ENCODE data around the gene ARL5C. TPM values are rescaled to one million over a fixed set of nuclear protein-coding genes. Genes with fewer than 3 reads are reported as not detected.

ARL5C gene
- total and polyA plus RNA-seq, 2 donors (not counting 1 experiment from before 2014, with no cell fraction given): not detected

- CTCF ChIA-PET: interaction anchor here (0.7 kb wide), 1 partner anchor 14 kb away, joined by 4 read pairs; no protein-coding TSS in a partner anchor
- Histone ChIP-seq H3K79me2 (ENCODE audit: control insufficient read depth, insufficient read depth, low read length) (no peaks in the 10 kb centered on the region), H4K20me1 (ENCODE audit: control insufficient read depth, insufficient read depth, low read length, poor library complexity, severe bottlenecking) (no peaks in the 10 kb centered on the region), H3K27me3 (replicated peaks in 1 of 4; ENCODE audit: control extremely low read depth in 1 of 4, control insufficient read depth in 3 of 4, insufficient read depth in 4 of 4, low read length in 3 of 4) (peaks cover 0 to 4% (median 0%) of the 10 kb centered on the region in 4 experiments), H3K4me1 (ENCODE audit: control insufficient read depth in 2 of 2, insufficient read depth in 2 of 2, low read length in 2 of 2) (no peaks in the 10 kb centered on the region), H2AFZ (ENCODE audit: insufficient read depth, low read depth, low read length, poor library complexity, severe bottlenecking) (no peak overlapping the region), H3K36me3 (replicated peaks in 1 of 2; ENCODE audit: control extremely low read depth in 1 of 2, control insufficient read depth in 1 of 2, extremely low read depth in 1 of 2, insufficient read depth in 2 of 2, low read length in 1 of 2) (no peaks in the 10 kb centered on the region), H3K4me3 (ENCODE audit: control extremely low read depth in 1 of 5, extremely low read depth in 1 of 5, insufficient read depth in 1 of 5, low read depth in 2 of 5, low read length in 4 of 5) (no peak overlapping the region), H3K9me3 (ENCODE audit: control extremely low read depth in 1 of 3, control insufficient read depth in 2 of 3, insufficient read depth in 1 of 3, low read length in 2 of 3) (peaks cover 1 to 4% (median 3%) of the 10 kb centered on the region in 3 donors), H3K27ac (ENCODE audit: low read length in 2 of 2) (no peak overlapping the region), H3K4me2 (replicated peaks; ENCODE audit: low read depth, low read length, poor library complexity, severe bottlenecking) (no peak overlapping the region), H3K9ac (ENCODE audit: low read length) (no peak overlapping the region)
- no peak for DNase-seq
- Mint-ChIP-seq H3K9me3 (ENCODE audit: insufficient read depth) (no peaks in the 10 kb centered on the region), H3K27me3 (peaks cover 3% of the 10 kb centered on the region), H3K4me3 (no peak overlapping the region), H3K27ac (no peak overlapping the region), H3K4me1 (peaks cover 3% of the 10 kb centered on the region)
- TF ChIP-seq EZH2 (IDR thresholded peaks at IDR 0.05; ENCODE audit: borderline replicate concordance, insufficient read depth, low read depth, low read length, poor library complexity, severe bottlenecking) (no peak), CTCF (IDR thresholded peaks at IDR 0.05) (no peak)
- intact Hi-C loops (cut with micrococcal nuclease): no loop called here
- ATAC-seq (ENCODE audit: low read depth): no peak
- WGBS (ENCODE audit: insufficient coverage): 97% methylated on average over 9 of the region's 9 CpGs
- POLR2A ChIA-PET: no interaction called here
These were observed 26.4 kb downstream of the ARL5C start for GRCh38 chr17:39139561-39139960.

GRCh38 chr17:39139161-39139511 is 26.8 kb downstream of the ARL5C start:
- Histone ChIP-seq H3K79me2 (ENCODE audit: control insufficient read depth, insufficient read depth, low read length) (no peaks in the 10 kb centered on the region), H3K4me1 (ENCODE audit: control insufficient read depth in 2 of 2, insufficient read depth in 2 of 2, low read length in 2 of 2) (no peaks in the 10 kb centered on the region), H3K36me3 (replicated peaks in 1 of 2; ENCODE audit: control extremely low read depth in 1 of 2, control insufficient read depth in 1 of 2, extremely low read depth in 1 of 2, insufficient read depth in 2 of 2, low read length in 1 of 2) (no peaks in the 10 kb centered on the region), H3K27me3 (replicated peaks in 1 of 4; ENCODE audit: control extremely low read depth in 1 of 4, control insufficient read depth in 3 of 4, insufficient read depth in 4 of 4, low read length in 3 of 4) (peaks cover 0 to 4% (median 0%) of the 10 kb centered on the region in 4 experiments), H3K4me3 (ENCODE audit: control extremely low read depth in 1 of 5, extremely low read depth in 1 of 5, insufficient read depth in 1 of 5, low read depth in 2 of 5, low read length in 4 of 5) (no peak overlapping the region), H2AFZ (ENCODE audit: insufficient read depth, low read depth, low read length, poor library complexity, severe bottlenecking) (no peak overlapping the region), H3K4me2 (replicated peaks; ENCODE audit: low read depth, low read length, poor library complexity, severe bottlenecking) (no peak overlapping the region), H3K27ac (ENCODE audit: low read length in 2 of 2) (no peak overlapping the region), H3K9ac (ENCODE audit: low read length) (no peak overlapping the region), H4K20me1 (ENCODE audit: control insufficient read depth, insufficient read depth, low read length, poor library complexity, severe bottlenecking) (no peaks in the 10 kb centered on the region), H3K9me3 (ENCODE audit: control extremely low read depth in 1 of 3, control insufficient read depth in 2 of 3, insufficient read depth in 1 of 3, low read length in 2 of 3) (peaks cover 1 to 4% (median 3%) of the 10 kb centered on the region in 3 donors)
- WGBS (ENCODE audit: insufficient coverage): 70% methylated on average over 2 of the region's 2 CpGs
- H3K4me3 Mint-ChIP-seq: no peak overlapping the region
- H3K9me3 Mint-ChIP-seq (ENCODE audit: insufficient read depth): no peaks in the 10 kb centered on the region
- no peak for DNase-seq
- TF ChIP-seq CTCF (IDR thresholded peaks at IDR 0.05) (no peak), EZH2 (IDR thresholded peaks at IDR 0.05; ENCODE audit: borderline replicate concordance, insufficient read depth, low read depth, low read length, poor library complexity, severe bottlenecking) (no peak)
- POLR2A ChIA-PET: no interaction called here
- CTCF ChIA-PET: interaction anchor here (0.7 kb wide), 1 partner anchor 14 kb away, joined by 4 read pairs; no protein-coding TSS in a partner anchor
- ATAC-seq (ENCODE audit: low read depth): no peak
- no peak overlapping the region for H3K27ac Mint-ChIP-seq
- peaks cover 3% of the 10 kb centered on the region for H3K4me1 Mint-ChIP-seq
- H3K27me3 Mint-ChIP-seq: no peaks in the 10 kb centered on the region
- intact Hi-C loops (cut with micrococcal nuclease): no loop called here

Data from B cell (primary cell).